Neural cell (in vitro differentiated cells): Measurements from ENCODE around the gene PCBD2.

ENCODE experiments used
- EP300 ChIP-seq: fragments of 450-650 bp; conservative IDR thresholded peaks from 2 replicates; pipeline ENCODE4 v1.6.1; 2014; ENCODE audit warnings: antibody characterized with exemption, mild to moderate bottlenecking, moderate library complexity; ENCODE audit not compliant: poor library complexity, severe bottlenecking
- EZH2 ChIP-seq: fragments of 200-600, 300-800 bp; shearing (Covaris generic), sonication (generic); IDR thresholded peaks from 2 replicates; pipeline ENCODE4 v1.6.1; 2014; ENCODE audit warnings: antibody characterized with exemption, low read length, borderline replicate concordance, mild to moderate bottlenecking; ENCODE audit not compliant: insufficient read depth, poor library complexity, severe bottlenecking
- POLR2AphosphoS5 ChIP-seq: IDR thresholded peaks from 2 replicates; pipeline ENCODE4 v1.6.1; 2012
- RAD21 ChIP-seq: fragments of 450-650 bp; conservative IDR thresholded peaks from 2 replicates; pipeline ENCODE4 v1.6.1; 2014; ENCODE audit warnings: antibody characterized with exemption, mild to moderate bottlenecking, moderate library complexity
- REST ChIP-seq: IDR thresholded peaks from 2 replicates; pipeline ENCODE4 v1.6.1; 2012; ENCODE audit warnings: borderline replicate concordance
- SMC3 ChIP-seq: fragments of 450-650 bp; conservative IDR thresholded peaks from 2 replicates; pipeline ENCODE4 v1.6.1; 2014; ENCODE audit warnings: antibody characterized with exemption, mild to moderate bottlenecking, moderate library complexity; ENCODE audit not compliant: poor library complexity
- TAF1 ChIP-seq: IDR thresholded peaks from 2 replicates; pipeline ENCODE4 v1.6.1; 2012; ENCODE audit warnings: low read depth
- TF ChIP-seq, protein P1 (sequence below): fragments of 450-650 bp; IDR thresholded peaks from 2 replicates; pipeline ENCODE4 v1.5.1; 2014; ENCODE audit warnings: antibody characterized with exemption, mild to moderate bottlenecking, moderate library complexity; ENCODE audit not compliant: poor library complexity, severe bottlenecking

- TF ChIP-seq, protein P1, sequence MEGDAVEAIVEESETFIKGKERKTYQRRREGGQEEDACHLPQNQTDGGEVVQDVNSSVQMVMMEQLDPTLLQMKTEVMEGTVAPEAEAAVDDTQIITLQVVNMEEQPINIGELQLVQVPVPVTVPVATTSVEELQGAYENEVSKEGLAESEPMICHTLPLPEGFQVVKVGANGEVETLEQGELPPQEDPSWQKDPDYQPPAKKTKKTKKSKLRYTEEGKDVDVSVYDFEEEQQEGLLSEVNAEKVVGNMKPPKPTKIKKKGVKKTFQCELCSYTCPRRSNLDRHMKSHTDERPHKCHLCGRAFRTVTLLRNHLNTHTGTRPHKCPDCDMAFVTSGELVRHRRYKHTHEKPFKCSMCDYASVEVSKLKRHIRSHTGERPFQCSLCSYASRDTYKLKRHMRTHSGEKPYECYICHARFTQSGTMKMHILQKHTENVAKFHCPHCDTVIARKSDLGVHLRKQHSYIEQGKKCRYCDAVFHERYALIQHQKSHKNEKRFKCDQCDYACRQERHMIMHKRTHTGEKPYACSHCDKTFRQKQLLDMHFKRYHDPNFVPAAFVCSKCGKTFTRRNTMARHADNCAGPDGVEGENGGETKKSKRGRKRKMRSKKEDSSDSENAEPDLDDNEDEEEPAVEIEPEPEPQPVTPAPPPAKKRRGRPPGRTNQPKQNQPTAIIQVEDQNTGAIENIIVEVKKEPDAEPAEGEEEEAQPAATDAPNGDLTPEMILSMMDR, result no peak
- TF ChIP-seq POLR2AphosphoS5 (no peak), TAF1 (no peak), EP300 (no peak), SMC3 (no peak), REST (no peak), EZH2 (no peak), RAD21 (no peak)
These were observed 17.3 kb upstream of the PCBD2 start for GRCh38 chr5:134887593-134888159.
